Activated CD4-positive, alpha-beta memory T cell treated with anti-CD3 and anti-CD28 coated beads, Interleukin-2, amount 10 ng/mL, durations not matched to agents 7 days and 5 days (primary cell): Measurements from ENCODE around the gene MAPKBP1. TPM values are rescaled to one million over a fixed set of nuclear protein-coding genes. Genes with fewer than 3 reads are reported as not detected.
A peak's percentile ranks its signal among the peaks of the same experiment; 100 is the strongest.

Experiments used
- CTCF ChIA-PET: fragments of 350-600 bp; sonication (Branson Sonifier 250); formaldehyde crosslinking; loops from one replicate; lab custom pipeline; 2021; ENCODE audit warnings: antibody characterized with exemption, inconsistent platforms; lab: Charles Lee
- POLR2A ChIA-PET: fragments of 350-600 bp; sonication (Branson Sonifier 250); formaldehyde crosslinking; loops from one replicate; lab custom pipeline; 2021; ENCODE audit warnings: antibody characterized with exemption; lab: Charles Lee
- DNase-seq: peaks from one replicate; pipeline ENCODE4 v3.0.0-alpha.2; 2020
- H3K27ac Mint-ChIP-seq: one replicate; pipeline ENCODE4 v1.8.0; 2021; ENCODE audit warnings: mild to moderate bottlenecking, mixed read lengths
- H3K27me3 Mint-ChIP-seq: one replicate; pipeline ENCODE4 v1.8.0; 2021; ENCODE audit warnings: mixed read lengths
- H3K36me3 Mint-ChIP-seq: one replicate; pipeline ENCODE4 v1.8.0; 2021; ENCODE audit warnings: low read depth, mixed read lengths
- H3K4me1 Mint-ChIP-seq: one replicate; pipeline ENCODE4 v1.8.0; 2021; ENCODE audit warnings: mixed read lengths
- H3K4me3 Mint-ChIP-seq: one replicate; pipeline ENCODE4 v1.8.0; 2021; ENCODE audit warnings: mild to moderate bottlenecking, mixed read lengths
- H3K9me3 Mint-ChIP-seq: one replicate; pipeline ENCODE4 v1.8.0; 2021; ENCODE audit warnings: mixed read lengths
- total RNA-seq, 2 experiments: library from RNA; stranded (reverse); gene quantifications; one replicate each; pipeline ENCODE4 v1.2.3, GENCODE V29; 2021

MAPKBP1 gene
- total RNA-seq, 2 experiments from 2014 or later, result 28.9 to 31.6 TPM

DNA sequence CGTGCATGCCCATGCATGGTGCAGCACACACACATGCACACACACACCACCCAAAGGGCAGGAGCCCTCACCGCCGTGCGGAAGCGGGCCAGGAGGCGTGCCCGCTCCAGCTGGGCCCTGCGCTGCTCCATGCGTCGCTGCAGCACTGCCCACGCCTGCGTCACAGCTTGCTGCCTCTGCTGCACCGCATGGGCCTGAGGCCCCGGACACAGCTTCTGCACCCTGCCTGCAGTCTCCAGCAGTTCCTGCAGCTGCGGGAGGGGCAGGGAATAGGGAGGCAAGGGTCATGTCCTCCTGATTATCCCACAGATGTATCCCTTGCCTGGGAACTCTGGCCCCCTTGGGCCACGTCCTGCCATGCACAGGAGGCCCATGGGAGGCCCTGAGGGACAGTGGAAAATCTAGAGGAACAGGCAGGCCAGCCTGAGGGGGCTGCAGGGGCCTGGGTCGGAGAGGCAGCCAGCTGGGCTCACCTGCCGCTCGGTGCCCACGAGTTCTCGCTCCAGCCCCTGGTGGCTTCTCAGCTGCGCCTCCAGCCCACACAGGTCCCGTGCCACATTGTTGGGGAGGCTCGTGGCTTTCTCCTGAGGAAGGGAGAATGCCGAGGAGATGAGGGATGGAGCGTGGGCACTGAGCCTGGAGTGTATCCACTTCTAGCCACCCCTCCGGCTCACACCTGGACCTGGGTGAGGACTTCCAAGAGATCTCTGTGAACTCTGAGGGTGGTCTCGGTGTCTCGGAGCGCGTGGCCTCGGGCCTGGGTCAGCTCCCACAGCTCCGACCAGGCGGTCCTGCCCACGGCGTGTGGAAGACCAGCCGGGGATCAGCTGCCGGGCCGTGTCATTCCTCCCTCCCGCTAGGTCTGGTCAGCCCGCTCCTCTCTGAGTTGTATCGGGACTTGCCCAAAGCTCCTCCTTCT is 95.7 kb downstream of the MAPKBP1 start:
- Mint-ChIP-seq H3K4me3 (no peak overlapping the region), H3K27me3 (no peaks in the 10 kb centered on the region), H3K9me3 (no peaks in the 10 kb centered on the region), H3K36me3 (no peaks in the 10 kb centered on the region), H3K27ac (peak overlapping the region; percentile 84), H3K4me1 (peaks cover 19% of the 10 kb centered on the region)
- no peak for DNase-seq
- POLR2A ChIA-PET, result interaction anchor here (0.7 to 1.9 kb wide), 14 partner anchors 7 to 96 kb away, joined by 3 to 16 read pairs (median 5); partner anchors contain the start of genes JMJD7 and MAPKBP1
- CTCF ChIA-PET, result interaction anchor here (0.6 to 1.9 kb wide), 6 partner anchors 14 to 119 kb away, joined by 3 to 12 read pairs (median 5); partner anchors contain the start of gene MAPKBP1

DNA sequence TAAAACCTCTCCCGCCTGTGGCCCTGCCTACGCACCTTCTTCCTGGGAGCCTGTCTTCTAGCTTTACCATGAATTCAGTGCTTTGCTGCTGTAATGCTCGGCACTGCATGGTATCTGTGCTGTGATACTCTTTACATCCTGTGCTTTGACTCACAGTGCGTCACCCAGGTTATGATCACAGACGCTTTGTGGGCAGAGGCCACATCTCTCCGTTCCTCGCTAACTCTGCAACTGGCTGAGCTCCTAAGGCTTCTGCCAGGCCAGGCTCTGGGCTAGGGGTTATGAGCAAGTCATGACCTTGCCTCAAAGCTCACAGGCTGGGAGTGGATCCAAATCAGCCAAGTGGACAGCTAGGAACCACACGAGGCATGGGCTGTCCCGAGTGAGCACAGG is 96.4 kb downstream of the MAPKBP1 start:
- POLR2A ChIA-PET, result interaction anchor here (0.7 to 1.9 kb wide), 14 partner anchors 8 to 96 kb away, joined by 3 to 16 read pairs (median 5); partner anchors contain the start of genes JMJD7 and MAPKBP1
- H3K36me3 Mint-ChIP-seq, result no peaks in the 10 kb centered on the region
- H3K9me3 Mint-ChIP-seq, result no peaks in the 10 kb centered on the region
- DNase-seq, result peak; percentile 78
- peaks cover 19% of the 10 kb centered on the region for H3K4me1 Mint-ChIP-seq
- peak overlapping the region; percentile 84 for H3K27ac Mint-ChIP-seq
- CTCF ChIA-PET, result interaction anchor here (0.6 to 1.9 kb wide), 8 partner anchors 13 to 119 kb away, joined by 3 to 12 read pairs (median 4); partner anchors contain the start of gene MAPKBP1
- no peak overlapping the region for H3K4me3 Mint-ChIP-seq
- no peaks in the 10 kb centered on the region for H3K27me3 Mint-ChIP-seq

DNA sequence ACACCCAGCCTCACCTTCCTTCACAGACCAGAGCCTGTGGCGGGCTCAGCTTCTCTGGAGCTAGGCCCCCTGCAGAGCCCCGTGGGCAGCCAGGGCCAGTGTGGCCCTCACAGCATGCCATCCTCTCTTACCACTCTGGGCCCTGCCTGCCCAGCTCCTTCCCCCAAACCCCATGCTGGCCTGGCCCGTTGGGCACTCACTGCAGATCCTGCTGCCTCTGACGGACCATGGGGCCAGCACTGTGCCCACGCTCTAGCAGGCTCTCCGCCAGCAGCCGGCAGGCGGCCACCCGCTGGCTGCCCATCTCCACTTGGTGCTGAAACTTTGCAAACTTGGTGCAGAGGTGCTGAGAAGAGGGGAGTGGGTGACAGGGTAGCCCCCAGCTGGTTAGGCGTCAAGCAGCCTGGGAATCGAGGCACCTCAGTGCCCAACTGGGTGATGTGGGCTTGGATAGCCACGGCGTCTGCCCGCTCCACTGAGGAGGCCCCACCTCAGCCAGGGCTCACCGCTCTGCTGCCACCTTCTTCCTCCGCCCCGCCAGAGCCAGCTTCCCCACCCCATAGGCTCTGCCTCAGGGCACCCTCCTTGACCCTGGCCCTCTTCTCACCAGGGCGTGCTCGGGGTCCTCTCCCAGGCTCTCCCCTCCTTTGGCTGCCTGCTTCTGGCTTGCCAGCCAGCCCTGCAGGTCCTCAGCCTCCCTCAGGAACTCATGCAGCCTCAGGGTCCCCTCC is 97.1 kb downstream of the MAPKBP1 start:
- Mint-ChIP-seq H3K27ac (peak overlapping the region; percentile 84), H3K4me1 (peaks cover 19% of the 10 kb centered on the region), H3K27me3 (no peaks in the 10 kb centered on the region), H3K4me3 (no peak overlapping the region), H3K36me3 (no peaks in the 10 kb centered on the region), H3K9me3 (no peaks in the 10 kb centered on the region)
- CTCF ChIA-PET, result interaction anchor here (0.7 to 1.9 kb wide), 7 partner anchors 12 to 118 kb away, joined by 3 to 12 read pairs (median 5); partner anchors contain the start of gene MAPKBP1
- POLR2A ChIA-PET, result interaction anchor here (0.9 to 1.9 kb wide), 14 partner anchors 9 to 97 kb away, joined by 3 to 16 read pairs (median 5); partner anchors contain the start of genes JMJD7 and MAPKBP1
- DNase-seq, result no peak

DNA sequence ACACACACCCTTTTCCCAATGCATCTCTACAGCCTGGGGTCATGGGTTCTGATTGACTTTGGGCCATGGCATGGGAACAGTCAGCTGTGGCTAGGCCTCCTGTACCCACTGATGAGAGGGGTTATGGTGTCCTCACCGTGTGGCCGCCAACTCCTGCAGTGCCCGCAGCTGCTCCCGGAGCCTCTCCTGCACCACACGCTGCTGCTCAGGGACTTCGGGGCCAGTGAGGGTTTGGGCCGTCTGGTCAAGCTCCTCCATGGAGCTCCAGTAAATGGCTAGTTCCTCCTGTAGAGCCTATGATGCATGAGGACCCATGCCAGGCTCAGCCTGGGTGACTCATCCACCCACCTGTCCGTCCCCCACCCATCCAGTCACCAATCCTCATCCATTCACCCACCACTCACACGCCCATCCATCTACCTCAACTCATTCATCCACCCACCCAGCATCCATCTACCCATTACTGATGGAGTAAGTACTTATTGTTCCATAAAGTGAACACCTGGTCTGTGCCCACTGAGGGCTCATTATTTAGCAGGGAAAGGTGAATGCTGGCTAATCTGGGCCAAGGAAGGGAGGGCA is 98.0 kb downstream of the MAPKBP1 start:
- no peaks in the 10 kb centered on the region for H3K27me3 Mint-ChIP-seq
- CTCF ChIA-PET, result no interaction called here
- peaks cover 19% of the 10 kb centered on the region for H3K4me1 Mint-ChIP-seq
- no peak for DNase-seq
- no peak overlapping the region for H3K4me3 Mint-ChIP-seq
- no peaks in the 10 kb centered on the region for H3K36me3 Mint-ChIP-seq
- H3K9me3 Mint-ChIP-seq, result no peaks in the 10 kb centered on the region
- POLR2A ChIA-PET, result interaction anchor here (1.1 kb wide), 1 partner anchor 21 kb away, joined by 4 read pairs; no protein-coding TSS in a partner anchor
- peak overlapping the region; percentile 34 for H3K27ac Mint-ChIP-seq

DNA sequence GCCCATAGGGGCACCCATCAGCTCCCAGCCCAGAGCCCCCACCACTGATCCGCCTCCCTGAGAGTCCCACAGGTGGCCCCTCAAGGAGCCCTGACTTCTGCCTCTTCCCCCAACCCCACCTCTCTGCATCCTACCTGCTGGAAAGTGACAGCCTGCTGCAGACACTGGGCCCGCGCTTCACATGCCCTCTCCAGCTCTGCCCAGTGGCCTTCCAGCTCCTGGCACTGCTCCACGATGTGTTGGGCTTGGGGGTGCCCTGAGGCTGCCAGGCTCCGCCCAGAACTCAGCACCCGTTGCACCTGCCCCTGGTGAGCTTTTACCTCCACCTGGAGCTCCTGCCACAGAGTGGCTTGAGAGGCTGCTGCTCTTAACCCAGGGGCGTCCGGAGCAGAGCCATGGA is 99.4 kb downstream of the MAPKBP1 start:
- ChIA-PET POLR2A (interaction anchor here (1.2 kb wide), 1 partner anchor 21 kb away, joined by 3 read pairs; no protein-coding TSS in a partner anchor), CTCF (no interaction called here)
- H3K27ac Mint-ChIP-seq, result no peak overlapping the region
- H3K36me3 Mint-ChIP-seq, result no peaks in the 10 kb centered on the region
- H3K27me3 Mint-ChIP-seq, result no peaks in the 10 kb centered on the region
- H3K9me3 Mint-ChIP-seq, result no peaks in the 10 kb centered on the region
- no peak for DNase-seq
- H3K4me1 Mint-ChIP-seq, result peaks cover 19% of the 10 kb centered on the region
- no peak overlapping the region for H3K4me3 Mint-ChIP-seq

DNA sequence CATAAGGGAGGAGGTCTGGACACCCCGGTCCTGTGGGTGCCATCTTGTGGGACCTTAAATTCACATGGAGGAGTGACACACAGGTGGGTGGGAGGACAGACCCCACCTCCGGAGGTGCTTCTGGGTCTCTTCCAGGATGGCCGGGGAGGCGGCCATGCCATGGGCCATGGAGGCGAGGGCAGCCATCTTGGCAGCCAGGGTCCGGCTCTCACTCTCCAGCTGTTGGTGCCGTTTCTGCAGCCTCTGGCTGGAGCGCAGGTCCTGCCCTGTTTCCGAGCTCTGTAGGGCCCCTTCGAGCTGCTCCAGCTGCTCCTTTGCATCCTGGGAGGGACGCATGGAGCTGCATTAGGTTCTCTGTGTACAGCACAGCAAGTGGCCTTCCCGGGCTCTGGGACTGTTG is 100.5 kb downstream of the MAPKBP1 start:
- H3K27ac Mint-ChIP-seq, result no peak overlapping the region
- no peaks in the 10 kb centered on the region for H3K9me3 Mint-ChIP-seq
- POLR2A ChIA-PET, result interaction anchor here (1.2 kb wide), 1 partner anchor 22 kb away, joined by 3 read pairs; no protein-coding TSS in a partner anchor
- no peak for DNase-seq
- no peaks in the 10 kb centered on the region for H3K36me3 Mint-ChIP-seq
- H3K4me1 Mint-ChIP-seq, result peaks cover 17% of the 10 kb centered on the region
- H3K27me3 Mint-ChIP-seq, result no peaks in the 10 kb centered on the region
- CTCF ChIA-PET, result no interaction called here
- H3K4me3 Mint-ChIP-seq, result no peak overlapping the region

DNA sequence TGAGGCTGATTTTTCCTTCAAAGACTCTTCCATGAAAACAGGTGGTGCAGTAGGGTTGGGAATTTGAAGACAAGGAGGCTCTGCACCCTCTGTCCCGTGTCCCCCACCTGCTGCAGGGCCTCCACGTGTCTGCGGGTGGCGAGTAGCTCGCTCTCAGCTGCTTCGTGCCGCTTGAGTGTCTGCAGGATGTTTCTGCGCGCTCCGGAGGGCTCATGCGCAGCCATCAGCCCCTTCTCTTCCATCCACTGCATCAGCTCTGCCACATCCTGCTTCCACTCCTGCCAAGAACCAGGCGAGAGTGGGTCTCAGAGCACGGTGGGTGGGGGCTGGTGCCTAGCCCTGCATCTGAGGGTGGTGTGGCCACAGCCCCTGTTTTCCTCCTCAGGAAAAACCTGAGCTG is 101.7 kb downstream of the MAPKBP1 start:
- POLR2A ChIA-PET, result interaction anchor here (0.8 kb wide), 1 partner anchor 47 kb away, joined by 3 read pairs; no protein-coding TSS in a partner anchor
- H3K27ac Mint-ChIP-seq, result no peak overlapping the region
- no peaks in the 10 kb centered on the region for H3K36me3 Mint-ChIP-seq
- peaks cover 5% of the 10 kb centered on the region for H3K27me3 Mint-ChIP-seq
- no peak for DNase-seq
- peaks cover 10% of the 10 kb centered on the region for H3K4me1 Mint-ChIP-seq
- no peak overlapping the region for H3K4me3 Mint-ChIP-seq
- no peaks in the 10 kb centered on the region for H3K9me3 Mint-ChIP-seq
- CTCF ChIA-PET, result interaction anchor here (0.7 to 1.5 kb wide), 4 partner anchors 19 to 103 kb away, joined by 3 to 5 read pairs (median 4); partner anchors contain the start of gene MAPKBP1

DNA sequence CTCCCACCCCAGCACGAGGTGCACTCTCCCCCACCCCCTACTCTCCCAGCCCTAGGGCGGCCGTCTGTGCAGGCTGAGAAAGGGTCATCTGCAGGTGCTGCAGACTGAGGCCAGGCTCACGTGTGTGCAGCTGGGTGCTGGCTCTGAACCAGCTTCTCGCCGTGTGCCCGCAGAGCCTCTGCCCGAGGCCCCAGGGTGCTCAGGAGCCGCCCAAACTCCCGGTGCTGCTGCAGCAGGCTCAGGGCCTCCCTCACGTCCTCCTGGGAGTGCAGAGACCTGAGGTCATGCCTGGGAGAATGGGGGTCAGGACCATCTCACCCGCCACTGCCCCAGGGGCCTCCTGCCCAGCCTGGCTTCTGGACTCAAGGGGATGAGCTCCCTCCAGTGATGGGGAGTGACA is 102.4 kb downstream of the MAPKBP1 start:
- ChIA-PET CTCF (interaction anchor here (0.7 to 1.5 kb wide), 3 partner anchors 19 to 243 kb away, joined by 3 to 5 read pairs (median 4); partner anchors contain the start of gene MAPKBP1), POLR2A (interaction anchor here (0.8 to 1.4 kb wide), 2 partner anchors 16 to 48 kb away, joined by 3 read pairs; no protein-coding TSS in a partner anchor)

More for the DNA sequence above, 102.4 kb downstream of the MAPKBP1 start:
- H3K4me1 Mint-ChIP-seq, result peaks cover 12% of the 10 kb centered on the region
- no peaks in the 10 kb centered on the region for H3K9me3 Mint-ChIP-seq
- no peak overlapping the region for H3K27ac Mint-ChIP-seq
- peaks cover 12% of the 10 kb centered on the region for H3K27me3 Mint-ChIP-seq
- H3K36me3 Mint-ChIP-seq, result peaks cover 2% of the 10 kb centered on the region
- no peak for DNase-seq
- H3K4me3 Mint-ChIP-seq, result no peak overlapping the region

Other genes starting within 250 kb of the MAPKBP1 start
- gene RPAP1, start 230.2 kb upstream of the MAPKBP1 start, total RNA-seq, result 10 to 100 TPM; 33.9 to 35.1 TPM
- gene TYRO3, start 215.3 kb upstream of the MAPKBP1 start, total RNA-seq, result 1 to 10 TPM in 1 of 2 experiments, under 1 TPM in 1; 0.98 to 1.9 TPM
- gene MGA, start 114.1 kb upstream of the MAPKBP1 start, total RNA-seq, result 10 to 100 TPM; 28.2 to 30.3 TPM
- 10 to 100 TPM; 18.2 to 22.4 TPM for gene JMJD7, start 53.6 kb downstream of the MAPKBP1 start, total RNA-seq
- 1 to 10 TPM; 6.0 to 6.8 TPM for gene PLA2G4B, start 64.4 kb downstream of the MAPKBP1 start, total RNA-seq
- gene SPTBN5, start 119.6 kb downstream of the MAPKBP1 start, total RNA-seq, result 1 to 10 TPM; 1.5 to 1.6 TPM
- 10 to 100 TPM; 25.0 to 25.3 TPM for gene EHD4, start 198.1 kb downstream of the MAPKBP1 start, total RNA-seq
- not detected for gene PLA2G4E, start 246.6 kb downstream of the MAPKBP1 start, total RNA-seq